ENCODE measurements around the gene HPCA. TPM values are rescaled to one million over a fixed set of nuclear protein-coding genes. Genes with fewer than 3 reads are reported as not detected.

Gene HPCA
- total and polyA plus RNA-seq, 2 of the 8 experiments (the other 6 are each of a cell fraction or from before 2014, with no cell fraction given), result 0.70 to 1.4 TPM

- no peak for TF ChIP-seq BCL11A (IDR thresholded peaks at IDR 0.05; ENCODE audit: low read depth in 2 of 2, low read length in 2 of 2)
- no peak for TF ChIP-seq RBBP5 (IDR thresholded peaks at IDR 0.05; ENCODE audit: borderline replicate concordance, low read depth, low read length)
- TF ChIP-seq PHF8 (conservative IDR thresholded peaks at IDR 0.05; ENCODE audit: low read depth, low read length), result no peak
- peak; percentile 70 for TF ChIP-seq CREB1 (IDR thresholded peaks at IDR 0.05)
- TF ChIP-seq SP2 (IDR thresholded peaks at IDR 0.05; ENCODE audit: low read length), result no peak
- TF ChIP-seq CHD1 (IDR thresholded peaks at IDR 0.05; ENCODE audit: low read depth, low read length), result no peak
- TF ChIP-seq CBX5 (IDR thresholded peaks at IDR 0.05; ENCODE audit: low read depth, low read length), result no peak
- no peak for TF ChIP-seq E2F6 (IDR thresholded peaks at IDR 0.05)
- TF ChIP-seq HDAC6 (IDR thresholded peaks at IDR 0.05; ENCODE audit: low read depth, low read length), result no peak
- TF ChIP-seq, protein P1, sequence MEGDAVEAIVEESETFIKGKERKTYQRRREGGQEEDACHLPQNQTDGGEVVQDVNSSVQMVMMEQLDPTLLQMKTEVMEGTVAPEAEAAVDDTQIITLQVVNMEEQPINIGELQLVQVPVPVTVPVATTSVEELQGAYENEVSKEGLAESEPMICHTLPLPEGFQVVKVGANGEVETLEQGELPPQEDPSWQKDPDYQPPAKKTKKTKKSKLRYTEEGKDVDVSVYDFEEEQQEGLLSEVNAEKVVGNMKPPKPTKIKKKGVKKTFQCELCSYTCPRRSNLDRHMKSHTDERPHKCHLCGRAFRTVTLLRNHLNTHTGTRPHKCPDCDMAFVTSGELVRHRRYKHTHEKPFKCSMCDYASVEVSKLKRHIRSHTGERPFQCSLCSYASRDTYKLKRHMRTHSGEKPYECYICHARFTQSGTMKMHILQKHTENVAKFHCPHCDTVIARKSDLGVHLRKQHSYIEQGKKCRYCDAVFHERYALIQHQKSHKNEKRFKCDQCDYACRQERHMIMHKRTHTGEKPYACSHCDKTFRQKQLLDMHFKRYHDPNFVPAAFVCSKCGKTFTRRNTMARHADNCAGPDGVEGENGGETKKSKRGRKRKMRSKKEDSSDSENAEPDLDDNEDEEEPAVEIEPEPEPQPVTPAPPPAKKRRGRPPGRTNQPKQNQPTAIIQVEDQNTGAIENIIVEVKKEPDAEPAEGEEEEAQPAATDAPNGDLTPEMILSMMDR (IDR thresholded peaks at IDR 0.05; ENCODE audit: control extremely low read depth in 1 of 3, insufficient read depth in 1 of 3, low read depth in 1 of 3, low read length in 3 of 3), result peak in 2 of 3 experiments; percentile 89 to 95; a peak in 3 of 4 replicates
- TF ChIP-seq TBP (IDR thresholded peaks at IDR 0.05; ENCODE audit: low read depth, low read length), result no peak
- TF ChIP-seq KDM5A (IDR thresholded peaks at IDR 0.05; ENCODE audit: low read length), result no peak
- TF ChIP-seq RFX5 (IDR thresholded peaks at IDR 0.05; ENCODE audit: borderline replicate concordance, low read depth, low read length), result no peak
- TF ChIP-seq ASH2L (IDR thresholded peaks at IDR 0.05; ENCODE audit: low read length), result no peak
- TF ChIP-seq RXRA (IDR thresholded peaks at IDR 0.05; ENCODE audit: insufficient read depth, low read depth, low read length), result peak; percentile 79; the same call in 1 of the 2 replicates
- no peak for TF ChIP-seq JUN (IDR thresholded peaks at IDR 0.05; ENCODE audit: low read depth, low read length)
- no peak for TF ChIP-seq MAFK (IDR thresholded peaks at IDR 0.05; ENCODE audit: low read depth, low read length)
- no peak for TF ChIP-seq SAP30 (IDR thresholded peaks at IDR 0.05; ENCODE audit: insufficient read depth, insufficient replicate concordance, low read length)
- peak; percentile 88 for TF ChIP-seq MAX (IDR thresholded peaks at IDR 0.05)
- no peak for TF ChIP-seq CBX8 (IDR thresholded peaks at IDR 0.05; ENCODE audit: borderline replicate concordance, low read depth, low read length)
- no peak for TF ChIP-seq TEAD4 (IDR thresholded peaks at IDR 0.05; ENCODE audit: low read depth, low read length)
These were observed at the start of gene HPCA (continued) for GRCh38 chr1:32886004-32886827.
